GM10266 (cell line): ENCODE measurements around the gene SLC24A4.
A peak's percentile ranks its signal among the peaks of the same experiment; 100 is the strongest.

Experiments
- DNase-seq: peaks from one replicate; pipeline ENCODE4 v3.0.0; 2012; ENCODE audit errors: extremely low spot score
- TF ChIP-seq, protein P1 (sequence below): IDR thresholded peaks from 2 replicates; pipeline ENCODE4 v1.5.1; 2012; ENCODE audit warnings: mild to moderate bottlenecking, low read depth; ENCODE audit not compliant: control insufficient read depth, insufficient read depth; ENCODE audit errors: missing control alignments

Gene SLC24A4

DNA sequence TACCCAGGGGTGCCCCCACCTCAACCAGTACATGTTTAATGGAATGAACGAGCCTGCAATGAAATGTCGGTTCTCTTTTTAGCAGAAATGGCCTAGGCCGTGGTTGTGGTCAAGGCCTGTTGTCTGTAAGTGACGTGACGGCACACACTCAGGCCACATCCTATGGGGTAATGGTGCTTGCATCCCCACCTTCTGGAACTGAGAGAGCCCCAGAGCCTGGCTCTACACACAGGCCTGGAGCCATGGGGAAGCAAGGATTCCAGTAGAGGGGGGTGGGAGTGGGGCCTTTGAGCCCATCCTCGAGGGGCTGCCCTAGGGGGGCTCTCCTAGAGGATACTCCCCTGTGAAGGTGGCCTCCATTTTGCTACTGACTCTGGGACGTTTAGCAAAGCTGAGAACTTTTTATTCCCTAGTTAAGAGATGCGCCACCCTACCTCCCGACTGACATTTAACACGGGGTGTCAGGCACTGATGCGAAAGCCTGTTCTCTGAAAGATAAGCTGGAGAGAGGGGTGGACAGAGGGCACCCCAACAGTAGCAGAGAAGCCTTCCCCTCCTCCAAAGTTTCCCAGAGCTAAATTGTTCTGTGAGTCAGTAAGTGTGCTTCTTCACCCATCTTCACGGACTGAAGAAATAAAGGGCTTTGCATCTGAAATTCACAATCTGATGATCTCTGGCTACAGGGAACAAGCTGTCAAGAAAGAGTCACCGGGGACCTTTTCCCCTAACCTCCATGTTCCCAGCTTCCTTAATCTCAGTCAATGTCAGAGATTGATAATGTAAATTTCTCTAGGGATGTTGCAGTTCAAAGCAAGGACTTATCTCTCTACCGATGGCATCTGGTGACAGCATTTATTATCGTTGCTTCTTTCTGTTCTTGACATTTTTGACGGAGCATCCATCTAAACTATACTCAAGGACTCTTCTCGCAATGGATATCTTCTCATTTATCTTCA, 197.4 kb downstream of the SLC24A4 start:
- TF ChIP-seq, protein P1, sequence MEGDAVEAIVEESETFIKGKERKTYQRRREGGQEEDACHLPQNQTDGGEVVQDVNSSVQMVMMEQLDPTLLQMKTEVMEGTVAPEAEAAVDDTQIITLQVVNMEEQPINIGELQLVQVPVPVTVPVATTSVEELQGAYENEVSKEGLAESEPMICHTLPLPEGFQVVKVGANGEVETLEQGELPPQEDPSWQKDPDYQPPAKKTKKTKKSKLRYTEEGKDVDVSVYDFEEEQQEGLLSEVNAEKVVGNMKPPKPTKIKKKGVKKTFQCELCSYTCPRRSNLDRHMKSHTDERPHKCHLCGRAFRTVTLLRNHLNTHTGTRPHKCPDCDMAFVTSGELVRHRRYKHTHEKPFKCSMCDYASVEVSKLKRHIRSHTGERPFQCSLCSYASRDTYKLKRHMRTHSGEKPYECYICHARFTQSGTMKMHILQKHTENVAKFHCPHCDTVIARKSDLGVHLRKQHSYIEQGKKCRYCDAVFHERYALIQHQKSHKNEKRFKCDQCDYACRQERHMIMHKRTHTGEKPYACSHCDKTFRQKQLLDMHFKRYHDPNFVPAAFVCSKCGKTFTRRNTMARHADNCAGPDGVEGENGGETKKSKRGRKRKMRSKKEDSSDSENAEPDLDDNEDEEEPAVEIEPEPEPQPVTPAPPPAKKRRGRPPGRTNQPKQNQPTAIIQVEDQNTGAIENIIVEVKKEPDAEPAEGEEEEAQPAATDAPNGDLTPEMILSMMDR: no peak
- peak; percentile 48 for DNase-seq

- no peak for DNase-seq
- TF ChIP-seq, protein P1: no peak
Measured at GRCh38 chr14:92521058-92521415, 198.1 kb downstream of the SLC24A4 start.

- TF ChIP-seq, protein P1: no peak
- no peak for DNase-seq
Measured at GRCh38 chr14:92523752-92524151, 200.8 kb downstream of the SLC24A4 start.

GRCh38 chr14:92524602-92525185, 201.7 kb downstream of the SLC24A4 start:
- TF ChIP-seq, protein P1: no peak
- no peak for DNase-seq

- no peak for DNase-seq
- TF ChIP-seq, protein P1: no peak
Measured at GRCh38 chr14:92525322-92526095, 202.5 kb downstream of the SLC24A4 start.

GRCh38 chr14:92527721-92528120, 204.8 kb downstream of the SLC24A4 start:
- DNase-seq: no peak
- TF ChIP-seq, protein P1: no peak
